B cell (primary cell): ENCODE data around the gene ZNF14. TPM values are rescaled to one million over a fixed set of nuclear protein-coding genes. Genes with fewer than 3 reads are reported as not detected.

Experiments
- ATAC-seq: fragments of 200-7000 bp; cut with Tn5 transposase; one replicate; pipeline ENCODE4 v1.10.0; 2021; ENCODE audit warnings: low read depth, mild to moderate bottlenecking, moderate number of reproducible peaks, moderate library complexity
- CTCF ChIA-PET: fragments of 350-600 bp; sonication (Branson Sonifier 250); formaldehyde crosslinking; loops from one replicate; lab custom pipeline; 2021; ENCODE audit warnings: antibody characterized with exemption, inconsistent platforms; lab: Charles Lee
- POLR2A ChIA-PET: fragments of 350-600 bp; sonication (Branson Sonifier 250); formaldehyde crosslinking; loops from one replicate; lab custom pipeline; 2021; ENCODE audit warnings: antibody characterized with exemption; lab: Charles Lee
- DNase-seq: peaks from one replicate; pipeline ENCODE4 v3.0.0; 2013
- H2AFZ ChIP-seq: 2 replicates; pipeline ENCODE4 v1.6.1; 2012; ENCODE audit warnings: mild to moderate bottlenecking, low read depth, low read length; ENCODE audit not compliant: insufficient read depth, poor library complexity, severe bottlenecking
- H3K27ac ChIP-seq, 2 donors: 1 replicate in 1 of 2; 2 replicates in 1 of 2; pipeline ENCODE4 v1.5.1; 2012 to 2013; ENCODE audit warnings: low read length in 2 of 2, mild to moderate bottlenecking in 2 of 2, moderate library complexity in 1 of 2
- H3K27me3 ChIP-seq, 4 experiments: fragments of 200-600 bp in 1 of 4; sonication (generic) in 1 of 4; replicated peaks in 1 of 4; 1 replicate in 2 of 4; 2 replicates in 2 of 4; pipeline versions ENCODE4 v1.6.1 to v1.7.0; 2013 to 2016; ENCODE audit warnings: low read length in 3 of 4, mild to moderate bottlenecking in 2 of 4, mixed read lengths in 1 of 4, moderate library complexity in 1 of 4; ENCODE audit not compliant: insufficient read depth in 4 of 4, control insufficient read depth in 3 of 4; ENCODE audit errors: control extremely low read depth in 1 of 4
- H3K36me3 ChIP-seq, 2 experiments: replicated peaks in 1 of 2; 1 replicate in 1 of 2; 2 replicates in 1 of 2; pipeline versions ENCODE4 v1.6.1 to v1.7.1; 2013; ENCODE audit warnings: low read length in 1 of 2; ENCODE audit not compliant: insufficient read depth in 2 of 2, control insufficient read depth in 1 of 2; ENCODE audit errors: control extremely low read depth in 1 of 2, extremely low read depth in 1 of 2
- H3K4me1 ChIP-seq, 2 donors: fragments of 200-600 bp in 1 of 2; sonication (generic) in 1 of 2; 1 replicate in 1 of 2; 2 replicates in 1 of 2; pipeline versions ENCODE4 v1.5.1 to v1.6.1; 2013 to 2017; ENCODE audit warnings: low read length in 2 of 2; ENCODE audit not compliant: control insufficient read depth in 2 of 2, insufficient read depth in 2 of 2
- H3K4me2 ChIP-seq: replicated peaks from 2 replicates; pipeline ENCODE3; 2012; ENCODE audit warnings: mild to moderate bottlenecking, low read depth, low read length; ENCODE audit not compliant: poor library complexity, severe bottlenecking
- H3K4me3 ChIP-seq, 5 experiments: fragments of 200-600 bp in 1 of 5; sonication (generic) in 1 of 5; 1 replicate in 3 of 5; 2 replicates in 2 of 5; pipeline versions ENCODE4 v1.5.1 to v1.7.0; 2011 to 2016; ENCODE audit warnings: low read length in 4 of 5, mild to moderate bottlenecking in 4 of 5, low read depth in 2 of 5, control low read depth in 1 of 5, moderate library complexity in 1 of 5; ENCODE audit not compliant: insufficient read depth in 1 of 5; ENCODE audit errors: control extremely low read depth in 1 of 5, extremely low read depth in 1 of 5
- H3K79me2 ChIP-seq: fragments of 200-600 bp; sonication (generic); one replicate; pipeline ENCODE4 v1.6.0; 2016; ENCODE audit warnings: low read length; ENCODE audit not compliant: control insufficient read depth, insufficient read depth
- H3K9ac ChIP-seq: fragments of 200-600 bp; sonication (generic); 2 replicates; pipeline ENCODE4 v1.6.1; 2017; ENCODE audit warnings: mild to moderate bottlenecking, low read length, moderate library complexity
- H3K9me3 ChIP-seq, 3 donors: one replicate each; pipeline versions ENCODE4 v1.6.1 to v1.7.1; 2013; ENCODE audit warnings: low read length in 2 of 3; ENCODE audit not compliant: control insufficient read depth in 2 of 3, insufficient read depth in 1 of 3; ENCODE audit errors: control extremely low read depth in 1 of 3
- H4K20me1 ChIP-seq: 2 replicates; pipeline ENCODE4 v1.6.0; 2012; ENCODE audit warnings: mild to moderate bottlenecking, low read length; ENCODE audit not compliant: insufficient read depth, control insufficient read depth, poor library complexity, severe bottlenecking
- H3K27ac Mint-ChIP-seq: one replicate; pipeline ENCODE4 v1.8.0; 2021; ENCODE audit warnings: mixed read lengths
- H3K27me3 Mint-ChIP-seq: one replicate; pipeline ENCODE4 v1.8.0; 2021; ENCODE audit warnings: mixed read lengths
- H3K4me1 Mint-ChIP-seq: one replicate; pipeline ENCODE4 v1.8.0; 2021; ENCODE audit warnings: mixed read lengths
- H3K4me3 Mint-ChIP-seq: one replicate; pipeline ENCODE4 v1.8.0; 2021; ENCODE audit warnings: mixed read lengths
- H3K9me3 Mint-ChIP-seq: one replicate; pipeline ENCODE4 v1.8.0; 2022; ENCODE audit warnings: mixed read lengths; ENCODE audit not compliant: insufficient read depth
- CTCF ChIP-seq: fragments of 200-600 bp; IDR thresholded peaks from one replicate; pipeline ENCODE4 v1.8.0; 2022; ENCODE audit warnings: antibody characterized with exemption, mild to moderate bottlenecking
- EZH2 ChIP-seq: IDR thresholded peaks from 2 replicates; pipeline ENCODE4 v1.6.1; 2012; ENCODE audit warnings: borderline replicate concordance, low read depth, mild to moderate bottlenecking, moderate library complexity, low read length; ENCODE audit not compliant: insufficient read depth, poor library complexity, severe bottlenecking
- WGBS: methylation state at CpG from one replicate; pipeline ENCODE4 v1.1.5; 2013; ENCODE audit warnings: missing lambda C conversion rate; ENCODE audit not compliant: insufficient coverage; 5-methylcytosine and 5-hydroxymethylcytosine counted together
- intact Hi-C: fragments of 100-400 bp; cut with micrococcal nuclease; formaldehyde crosslinking; loops from one replicate; pipeline ENCODE4 v1.10.0; 2022
- polyA plus RNA-seq: library from polyadenylated mRNA; depleted of rRNA; stranded (reverse); fragments of >200 nt; gene quantifications from 2 replicates; pipeline ENCODE4 v1.2.3, GENCODE V29; 2012
- small RNA-seq: library from RNA; depleted of rRNA; stranded (forward); fragments of <200 nt; gene quantifications from one replicate; pipeline ENCODE3, GENCODE V24; 2012; ENCODE audit warnings: low replicate concordance, low read depth; ENCODE audit not compliant: insufficient read length
- total RNA-seq, 2 donors: library from RNA; stranded (reverse); fragments of 120-200 nt in 1 of 2; gene quantifications; 1 replicate in 1 of 2; 2 replicates in 1 of 2; pipeline versions ENCODE4 v1.2.3 to v1.2.4, GENCODE V29; 2013 to 2022

ZNF14 gene
- total and polyA plus RNA-seq, 2 donors (not counting 1 experiment from before 2014, with no cell fraction given), result 3.4 to 21.0 TPM

GRCh38 chr19:19661141-19661674, 71.7 kb downstream of the ZNF14 start:
- Mint-ChIP-seq H3K4me1 (peaks cover 25% of the 10 kb centered on the region), H3K27ac (peak overlapping the region; percentile 97), H3K27me3 (no peaks in the 10 kb centered on the region), H3K4me3 (peak overlapping the region; percentile 93), H3K9me3 (no peaks in the 10 kb centered on the region)
- Histone ChIP-seq H2AFZ (peak overlapping the region; percentile 63), H3K9ac (peak overlapping the region; percentile 46), H3K9me3 (peaks cover 0 to 10% (median 0%) of the 10 kb centered on the region in 3 donors), H3K36me3 (peaks cover 0 to 41% of the 10 kb centered on the region in 2 experiments), H4K20me1 (peaks cover 10% of the 10 kb centered on the region), H3K79me2 (peaks cover 62% of the 10 kb centered on the region), H3K4me1 (peaks cover 26 to 39% of the 10 kb centered on the region in 2 donors), H3K27ac (peak overlapping the region; percentile 77), H3K4me3 (peak overlapping the region in 4 of 5 experiments; percentile 13 to 77 (median 30)), H3K27me3 (no peaks in the 10 kb centered on the region), H3K4me2 (peak overlapping the region; percentile 86)
- ATAC-seq (no peak), DNase-seq (no peak)
- ChIA-PET POLR2A (interaction anchor here (0.6 to 2.9 kb wide), 5 partner anchors 9 to 160 kb away, joined by 3 to 22 read pairs (median 3); partner anchors contain the start of genes GMIP, NDUFA13 and ZNF506), CTCF (interaction anchor here (0.6 to 3.2 kb wide), 4 partner anchors 17 to 129 kb away, joined by 3 to 12 read pairs (median 7); partner anchors contain the start of gene GMIP)
- 87% methylated on average over 10 of the region's 10 CpGs for WGBS
- intact Hi-C loops, result no loop called here
- TF ChIP-seq CTCF, result no peak
- TF ChIP-seq EZH2, result no peak

Small RNAs within 50 kb of the gene (small RNA-seq; reads per million reads assigned to genes)
- gene AC011458.2, result not detected
- not detected for gene AC011477.5

Other genes starting within 250 kb of the ZNF14 start
- 6.3 and 8.9 TPM in 2 replicates for gene TSSK6, start 217.6 kb downstream of the ZNF14 start, total RNA-seq
- 7.7 and 9.6 TPM in 2 replicates for gene TSSK6, start 217.6 kb downstream of the ZNF14 start, polyA plus RNA-seq
- 170 and 188 TPM in 2 replicates for gene NDUFA13, start 216.9 kb downstream of the ZNF14 start, total RNA-seq
- 58.5 and 195 TPM in 2 replicates for gene NDUFA13, start 216.9 kb downstream of the ZNF14 start, polyA plus RNA-seq
- 6.9 and 8.8 TPM in 2 replicates for gene YJEFN3, start 204.2 kb downstream of the ZNF14 start, total RNA-seq
- 4.8 and 7.1 TPM in 2 replicates for gene YJEFN3, start 204.2 kb downstream of the ZNF14 start, polyA plus RNA-seq
- 0.10 and 0.12 TPM in 2 replicates for gene CILP2, start 194.8 kb downstream of the ZNF14 start, total RNA-seq
- 0.04 and 0.07 TPM in 2 replicates for gene CILP2, start 194.8 kb downstream of the ZNF14 start, polyA plus RNA-seq
- 11.7 and 11.8 TPM in 2 replicates for gene PBX4, start 114.4 kb downstream of the ZNF14 start, total RNA-seq
- 6.0 and 11.7 TPM in 2 replicates for gene PBX4, start 114.4 kb downstream of the ZNF14 start, polyA plus RNA-seq
- 27.1 and 30.3 TPM in 2 replicates for gene LPAR2, start 104.9 kb downstream of the ZNF14 start, total RNA-seq
- gene LPAR2, start 104.9 kb downstream of the ZNF14 start, polyA plus RNA-seq, result 37.2 and 46.8 TPM in 2 replicates
- 112 and 114 TPM in 2 replicates for gene GMIP, start 89.5 kb downstream of the ZNF14 start, total RNA-seq
- 57.0 and 64.7 TPM in 2 replicates for gene GMIP, start 89.5 kb downstream of the ZNF14 start, polyA plus RNA-seq
- 153 and 156 TPM in 2 replicates for gene ATP13A1, start 69.4 kb downstream of the ZNF14 start, total RNA-seq
- gene ATP13A1, start 69.4 kb downstream of the ZNF14 start, polyA plus RNA-seq, result 216 and 277 TPM in 2 replicates
- 70.6 and 74.3 TPM in 2 replicates for gene ZNF101, start 64.3 kb downstream of the ZNF14 start, total RNA-seq
- 12.2 and 15.2 TPM in 2 replicates for gene ZNF101, start 64.3 kb downstream of the ZNF14 start, polyA plus RNA-seq
- gene ZNF506, start 88.6 kb upstream of the ZNF14 start, total RNA-seq, result 67.6 and 80.3 TPM in 2 replicates
- gene ZNF506, start 88.6 kb upstream of the ZNF14 start, polyA plus RNA-seq, result 25.6 and 26.0 TPM in 2 replicates
- gene ZNF253, start 132.8 kb upstream of the ZNF14 start, total RNA-seq, result 28.6 and 33.7 TPM in 2 replicates
- gene ZNF253, start 132.8 kb upstream of the ZNF14 start, polyA plus RNA-seq, result 5.5 and 6.2 TPM in 2 replicates
- gene ZNF93, start 167.8 kb upstream of the ZNF14 start, total RNA-seq, result 12.5 and 13.3 TPM in 2 replicates
- gene ZNF93, start 167.8 kb upstream of the ZNF14 start, polyA plus RNA-seq, result 2.9 and 4.8 TPM in 2 replicates